GM12891 (cell line): ENCODE results near the gene SOD2.
"Not testable (repeated sequence)": the region's sequence is repeated elsewhere in the genome, so short reads cannot be mapped to it uniquely, and the experiment has no call there.

ENCODE experiments used
- DNase-seq: peaks from one replicate; pipeline ENCODE4 v3.0.0; 2011; ENCODE audit warnings: low spot score; ENCODE audit not compliant: insufficient read length
- FAIRE-seq: peaks from 2 replicates; lab custom pipeline; 2011; peaks lifted over from hg19 to GRCh38; lab: Jason Lieb, UNC
- PAX5 ChIP-seq: IDR thresholded peaks from 2 replicates; pipeline ENCODE4 v1.6.1; 2011; ENCODE audit warnings: low read length, moderate library complexity, mild to moderate bottlenecking; ENCODE audit not compliant: insufficient read depth, severe bottlenecking
- POLR2A ChIP-seq: IDR thresholded peaks from 2 replicates; pipeline ENCODE4 v1.6.1; 2011; ENCODE audit warnings: low read depth, low read length, control low read depth
- POLR2AphosphoS5 ChIP-seq: IDR thresholded peaks from 2 replicates; pipeline ENCODE4 v1.6.1; 2011; ENCODE audit warnings: low read depth, low read length, control low read depth
- POU2F2 ChIP-seq: IDR thresholded peaks from 2 replicates; pipeline ENCODE4 v1.6.1; 2011; ENCODE audit warnings: low read depth, mild to moderate bottlenecking, control low read depth, low read length, moderate library complexity
- SPI1 ChIP-seq: IDR thresholded peaks from 2 replicates; pipeline ENCODE4 v1.6.1; 2011; ENCODE audit warnings: low read depth, low read length, control low read depth
- TAF1 ChIP-seq: IDR thresholded peaks from 2 replicates; pipeline ENCODE4 v1.6.1; 2011; ENCODE audit warnings: low read depth, low read length, control low read depth

SOD2 gene

DNA sequence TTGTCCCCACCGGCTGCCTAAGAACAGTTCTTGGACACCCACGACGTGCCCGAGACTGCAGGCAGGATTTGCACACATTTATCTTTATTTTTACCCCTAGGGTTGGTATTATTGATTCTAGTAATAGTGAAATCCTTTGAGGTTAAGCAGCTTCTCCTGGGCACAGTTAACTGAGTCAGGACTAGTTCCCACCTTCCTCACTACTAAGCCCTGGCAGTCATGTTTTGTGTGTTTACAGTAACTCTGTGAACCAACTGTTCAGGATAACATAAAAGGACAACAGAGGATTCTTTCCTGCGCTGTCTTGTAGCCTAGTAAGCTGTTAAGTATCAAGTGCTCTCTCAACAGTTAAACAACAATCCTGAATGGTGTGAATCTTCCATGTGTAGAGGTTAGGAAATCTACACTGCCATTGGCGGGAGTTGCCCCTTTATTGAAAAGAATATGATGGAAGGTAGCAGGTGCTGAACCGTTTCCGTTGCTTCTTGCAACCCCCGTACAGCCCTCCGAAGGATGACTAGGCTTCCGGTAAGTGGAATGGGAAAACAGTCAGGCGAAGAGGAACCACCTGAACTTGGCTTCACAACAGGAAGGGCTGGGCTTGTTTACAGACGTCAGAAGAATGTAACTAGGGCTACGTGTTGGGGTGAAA lies 979 bp upstream of the SOD2 start:
- FAIRE-seq (peak; percentile 88), DNase-seq (no peak)

DNA sequence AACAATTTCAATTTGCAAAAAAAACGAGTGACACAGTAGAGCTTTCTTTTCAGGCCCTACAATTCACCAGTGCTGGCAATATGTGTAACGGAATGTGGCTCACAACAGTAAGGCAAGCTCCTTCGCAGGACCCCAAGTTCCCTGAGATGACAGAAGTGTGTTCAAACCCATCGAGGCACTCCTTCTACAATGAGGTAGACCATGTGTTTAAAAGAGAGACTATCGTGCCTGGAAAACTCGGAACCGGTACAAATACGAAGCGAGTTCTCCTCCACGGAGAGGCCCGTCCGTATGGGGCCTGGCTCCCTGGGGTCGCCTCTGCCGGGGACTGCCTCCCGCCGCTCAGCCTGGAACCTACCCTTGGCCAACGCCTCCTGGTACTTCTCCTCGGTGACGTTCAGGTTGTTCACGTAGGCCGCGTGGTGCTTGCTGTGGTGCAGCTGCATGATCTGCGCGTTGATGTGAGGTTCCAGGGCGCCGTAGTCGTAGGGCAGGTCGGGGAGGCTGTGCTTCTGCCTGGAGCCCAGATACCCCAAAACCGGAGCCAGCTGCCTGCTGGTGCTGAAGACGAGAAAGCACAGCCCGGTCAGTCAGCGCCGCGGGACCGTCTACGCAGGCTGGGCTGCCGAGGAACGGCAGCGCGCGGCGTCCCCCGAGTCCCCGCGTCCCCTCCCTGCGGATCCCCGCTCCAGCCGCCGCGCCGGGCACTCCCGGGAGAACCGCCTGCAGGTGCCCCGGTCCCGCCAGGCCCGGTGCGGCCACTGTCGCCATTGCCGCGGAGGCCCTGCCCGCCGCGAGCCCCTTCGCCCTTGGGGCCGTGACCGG lies 526 bp downstream of the SOD2 start:
- DNase-seq (peak; percentile 37), FAIRE-seq (peak; percentile 89)
- no peak for TF ChIP-seq PAX5
- TF ChIP-seq POLR2AphosphoS5: no peak
- no peak for TF ChIP-seq POLR2A
- no peak for TF ChIP-seq TAF1
- TF ChIP-seq POU2F2: no peak
- TF ChIP-seq SPI1: no peak

More for the DNA sequence above, 979 bp upstream of the SOD2 start:
- TF ChIP-seq POLR2A (no peak), POU2F2 (no peak), POLR2AphosphoS5 (no peak), SPI1 (no peak), TAF1 (no peak), PAX5 (no peak)

DNA sequence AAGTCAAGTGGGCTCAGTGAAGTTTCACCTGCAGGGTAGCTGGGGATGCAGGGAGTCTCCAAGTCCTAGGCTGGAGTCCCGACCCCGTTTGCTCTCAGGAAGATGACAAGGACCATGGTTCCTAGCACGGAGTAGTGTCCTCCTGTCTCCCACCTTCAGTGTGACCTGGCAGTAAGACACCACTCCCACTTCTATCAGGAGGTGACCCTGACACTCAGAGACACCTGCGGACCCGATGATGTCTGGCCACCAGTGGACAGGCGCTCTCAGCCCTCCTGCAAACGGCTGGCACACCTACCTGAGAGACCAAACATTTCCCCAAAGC lies 1.1 kb downstream of the SOD2 start:
- DNase-seq (no peak), FAIRE-seq (no peak)
- no peak for TF ChIP-seq POU2F2
- TF ChIP-seq POLR2A: no peak
- no peak for TF ChIP-seq TAF1
- TF ChIP-seq SPI1: no peak
- TF ChIP-seq PAX5: no peak
- no peak for TF ChIP-seq POLR2AphosphoS5

DNA sequence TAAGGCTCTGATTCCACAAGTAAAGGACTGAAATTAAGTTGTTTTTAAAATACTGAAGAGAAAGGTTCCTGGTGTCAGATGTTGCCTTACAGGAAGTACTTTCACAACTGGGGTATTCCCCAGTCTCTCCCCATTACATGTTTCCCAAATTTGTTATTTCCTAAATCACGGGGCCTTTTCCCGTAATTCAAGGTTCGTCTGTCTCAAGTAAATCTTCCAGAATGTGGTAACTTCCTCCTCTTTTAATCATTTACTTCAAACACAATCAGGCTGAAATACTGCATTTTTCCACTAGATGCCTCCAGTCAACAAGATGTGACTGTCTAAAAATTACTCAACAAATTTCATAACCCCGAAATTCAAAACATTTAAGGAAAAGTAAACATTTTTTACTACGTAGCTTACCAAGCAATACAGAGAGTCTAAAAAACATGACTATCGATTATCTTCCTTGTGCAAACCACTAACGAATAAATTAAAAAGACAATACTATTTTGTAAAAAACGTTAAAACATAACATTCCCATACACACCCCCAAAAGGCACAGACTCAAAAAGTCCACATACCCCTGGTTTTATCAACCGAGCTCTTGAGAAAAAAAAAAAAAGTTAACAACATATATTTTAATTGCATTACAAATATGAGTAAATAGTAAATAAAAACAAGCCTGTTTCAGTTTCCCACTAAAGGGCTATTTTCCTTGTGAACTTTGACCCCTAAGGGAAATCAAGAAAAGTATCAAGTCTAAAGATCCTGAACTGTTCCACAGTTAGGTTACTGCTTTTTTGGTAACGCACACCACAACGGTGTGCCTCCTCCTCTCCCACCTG lies 1.7 kb downstream of the SOD2 start:
- peak; percentile 73 for FAIRE-seq
- DNase-seq: peak; percentile 11
- TF ChIP-seq TAF1 (no peak), POLR2A (no peak), PAX5 (no peak), POU2F2 (no peak), SPI1 (no peak), POLR2AphosphoS5 (no peak)

DNA sequence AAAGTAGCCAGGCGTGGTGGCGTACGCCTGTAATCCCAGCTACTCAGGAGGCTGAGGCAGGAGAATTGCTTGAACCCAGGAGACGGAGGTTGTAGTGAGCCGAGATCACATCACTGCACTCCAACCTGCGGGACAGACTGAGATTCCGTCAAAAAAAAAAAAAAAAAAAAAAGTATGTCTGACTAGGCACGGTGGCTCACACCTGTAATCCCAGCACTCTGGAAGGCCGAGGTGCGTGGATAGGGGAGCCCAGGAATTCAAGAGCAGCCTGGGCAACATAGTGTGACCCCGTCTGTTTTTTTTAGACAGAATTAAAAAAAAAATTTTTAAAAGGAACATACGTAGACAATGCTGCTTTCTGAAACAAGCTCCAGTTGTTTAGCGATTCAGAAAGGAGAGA lies 2.9 kb downstream of the SOD2 start:
- not testable (repeated sequence) for FAIRE-seq, DNase-seq

DNA sequence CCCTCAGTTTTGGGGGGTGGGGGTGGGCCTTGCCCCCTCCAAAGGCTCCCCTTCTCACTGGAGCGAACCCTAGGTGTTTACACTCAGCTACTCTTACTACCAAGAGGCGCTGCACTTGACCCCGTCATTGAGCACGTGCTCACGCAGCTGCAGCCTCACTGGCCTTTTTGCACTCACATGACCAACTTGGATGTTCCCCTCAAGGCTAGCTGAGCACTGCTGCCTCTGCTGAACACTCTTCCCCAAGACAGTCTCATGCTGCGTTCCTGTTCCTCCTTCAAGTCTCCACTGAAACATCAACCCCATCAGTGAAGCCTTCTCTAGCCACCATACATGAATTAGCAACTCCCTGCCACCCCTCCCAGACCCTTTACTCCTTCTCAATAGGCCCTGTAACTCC lies 4.0 kb downstream of the SOD2 start:
- FAIRE-seq (no peak), DNase-seq (no peak)
- TF ChIP-seq POU2F2 (no peak), POLR2AphosphoS5 (no peak)

DNA sequence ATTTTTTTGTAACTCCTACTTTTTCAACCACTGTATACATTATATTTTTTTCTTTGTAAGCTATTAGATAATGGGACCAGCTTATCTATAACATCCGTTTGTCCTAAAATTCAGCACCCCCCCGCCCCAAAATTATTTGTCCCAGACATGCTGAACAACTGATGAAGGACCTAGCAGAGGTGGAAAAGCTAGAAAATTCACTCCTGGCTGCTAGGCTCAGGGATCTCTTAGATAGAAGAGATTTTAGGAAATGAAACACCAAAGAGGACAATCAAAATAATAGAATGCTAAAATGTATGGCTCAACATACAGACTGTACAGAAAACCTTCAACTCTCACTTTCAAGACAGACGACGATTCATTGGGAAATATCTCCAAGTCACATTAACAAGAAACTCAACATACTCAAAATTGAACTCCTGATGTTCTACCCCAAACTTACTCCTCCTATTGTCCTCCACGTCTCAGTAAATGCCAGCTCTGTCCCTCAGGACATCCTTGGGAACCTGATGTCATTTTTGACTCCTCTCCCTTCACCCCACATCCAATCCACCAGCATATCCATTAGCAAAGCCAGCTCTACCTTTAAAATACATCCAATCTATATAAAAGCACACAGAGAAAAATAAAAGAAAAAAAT lies 4.7 kb downstream of the SOD2 start:
- no peak for FAIRE-seq

DNA sequence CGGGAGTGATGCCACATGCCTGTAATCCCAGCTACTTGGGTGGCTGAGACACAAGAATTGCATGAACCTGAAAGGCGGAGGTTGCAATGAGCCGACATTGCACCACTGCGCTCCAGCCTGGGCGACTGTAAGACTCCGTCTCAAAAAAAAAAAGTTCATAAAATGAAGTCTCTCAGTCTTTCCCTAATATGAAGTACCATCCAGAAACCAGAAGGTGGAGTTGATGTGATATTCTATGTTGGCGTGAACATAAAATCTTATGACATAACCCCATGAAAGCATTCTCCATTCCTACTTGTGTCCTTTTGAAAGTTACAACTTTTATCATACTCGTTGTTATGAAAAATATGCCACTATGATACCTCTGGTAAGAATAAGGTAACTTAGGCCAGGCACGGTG lies 5.7 kb downstream of the SOD2 start:
- TF ChIP-seq TAF1: no peak
- TF ChIP-seq PAX5: no peak
- no peak for TF ChIP-seq POLR2A
- no peak for TF ChIP-seq POLR2AphosphoS5
- TF ChIP-seq POU2F2: no peak
- DNase-seq (no peak), FAIRE-seq (no peak)

More for the DNA sequence above, 4.7 kb downstream of the SOD2 start:
- TF ChIP-seq POU2F2 (no peak), TAF1 (no peak), PAX5 (no peak), SPI1 (no peak), POLR2AphosphoS5 (no peak), POLR2A (no peak)
- DNase-seq: no peak

DNA sequence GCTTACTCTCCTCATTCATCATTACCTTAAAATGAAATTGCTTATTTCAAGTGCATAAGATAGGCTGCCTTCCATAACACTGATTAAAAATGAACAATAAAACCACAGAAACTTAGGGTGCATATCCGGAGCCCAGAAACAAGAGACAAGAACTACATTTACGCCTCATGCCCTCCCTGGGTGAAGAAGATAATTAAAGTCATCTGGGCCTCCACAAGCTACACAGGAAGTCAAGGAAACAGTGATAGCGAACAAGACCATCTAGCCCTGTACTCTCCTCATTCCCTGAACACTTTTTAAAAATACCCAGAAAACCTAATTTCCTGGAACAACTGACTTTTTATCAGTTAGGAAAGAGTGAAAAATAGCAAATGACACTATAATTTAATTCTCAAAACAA lies 6.3 kb downstream of the SOD2 start:
- no peak for TF ChIP-seq POU2F2
- TF ChIP-seq TAF1: no peak
- TF ChIP-seq POLR2AphosphoS5: no peak
- TF ChIP-seq POLR2A: no peak
- TF ChIP-seq SPI1: no peak
- no peak for TF ChIP-seq PAX5
- no peak for FAIRE-seq
- DNase-seq: no peak
